ENCODE measurements around the gene LRRC1.

The LRRC1 gene

DNA sequence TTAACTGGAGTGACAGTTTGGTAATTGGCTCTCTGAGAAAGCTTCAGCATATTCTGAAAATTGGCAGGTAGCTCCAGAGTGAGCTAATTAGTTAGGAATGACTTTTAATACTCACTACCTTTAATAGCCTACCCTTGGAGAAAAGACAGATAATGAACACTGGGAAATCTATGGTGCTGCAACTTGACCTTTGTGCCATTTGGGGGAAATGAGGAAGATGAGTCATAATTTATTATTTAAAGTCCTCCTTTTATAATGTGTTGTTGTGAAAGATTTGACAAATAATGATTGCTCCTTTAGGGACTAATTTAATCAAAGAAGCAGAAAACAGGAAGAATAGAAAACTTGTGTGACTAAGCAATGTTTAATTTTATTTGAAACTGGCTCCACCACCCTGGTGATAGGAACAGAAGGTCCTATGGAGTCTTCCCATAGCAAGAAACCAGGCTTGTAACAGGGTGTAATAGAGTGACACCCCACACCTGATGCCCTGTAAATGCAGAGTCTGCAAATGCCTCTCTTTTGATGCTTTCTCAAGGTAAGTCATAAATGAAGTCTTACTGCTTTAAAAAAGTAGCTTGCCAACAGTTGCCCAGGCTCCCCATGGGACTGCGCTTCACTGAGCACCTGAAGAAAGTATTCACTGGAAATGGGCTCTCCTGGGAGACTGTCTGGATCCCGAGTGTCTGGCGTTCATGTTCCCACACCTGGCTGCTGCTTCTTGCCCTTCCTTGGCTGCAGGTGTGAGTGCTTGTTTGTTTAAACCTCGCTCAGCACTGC is 134.4 kb downstream of the LRRC1 start:
- DNase-seq: no peak

DNA sequence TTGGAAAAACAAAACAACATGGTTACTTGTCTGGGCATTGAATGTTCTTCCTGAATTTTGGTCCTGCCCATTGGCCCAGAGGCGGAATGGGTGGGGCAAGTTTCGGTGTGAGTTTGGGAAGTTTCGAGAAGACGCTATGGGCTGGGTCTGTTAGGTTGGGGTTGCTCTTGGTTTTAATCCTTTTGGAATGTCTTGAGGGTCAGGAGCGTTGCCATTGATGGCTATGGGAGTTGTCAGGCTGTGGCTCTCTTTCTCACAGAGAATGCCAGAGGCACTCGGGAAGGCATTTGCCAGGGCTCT is 135.0 kb downstream of the LRRC1 start:
- no peak for DNase-seq

- no peak for DNase-seq
Measured at GRCh38 chr6:53930330-53930729, 135.5 kb downstream of the LRRC1 start.

DNA sequence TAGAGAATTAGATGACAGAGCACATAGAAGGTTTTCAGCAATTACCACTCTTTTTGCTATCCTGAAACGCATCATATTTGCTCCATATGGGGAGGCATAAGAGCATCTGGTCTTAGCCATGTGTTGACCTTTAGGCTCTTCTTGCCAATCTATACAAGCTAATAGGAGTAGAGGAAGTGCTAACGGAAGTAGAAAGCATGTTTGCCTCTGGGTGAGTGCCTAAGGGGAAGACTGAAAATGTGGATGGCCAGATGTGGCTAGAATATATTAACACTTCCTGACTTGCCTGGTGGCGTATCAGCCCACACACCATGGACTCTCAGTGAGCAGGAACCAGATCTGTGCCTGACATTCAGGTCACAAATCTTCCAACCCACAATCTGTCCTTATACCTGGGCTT is 136.3 kb downstream of the LRRC1 start:
- no peak for DNase-seq

DNA sequence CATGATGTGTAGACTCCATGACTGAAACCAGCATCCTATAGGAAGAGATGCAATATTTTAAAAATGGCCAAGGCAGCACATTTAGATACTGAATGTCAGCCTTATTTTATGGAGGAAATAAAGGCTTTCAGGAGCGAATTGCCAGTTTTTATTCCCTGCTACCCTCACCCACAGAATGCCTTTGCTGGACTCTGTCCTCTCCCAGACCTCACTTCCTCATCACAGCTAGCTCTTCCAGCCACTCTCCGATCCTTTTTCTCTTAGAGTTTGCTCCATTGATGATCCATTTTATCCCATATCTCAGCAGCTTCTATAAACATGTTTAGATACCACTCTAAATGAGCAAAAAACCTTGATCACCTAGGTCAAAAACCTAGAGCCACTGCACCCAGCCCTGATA is 137.7 kb downstream of the LRRC1 start:
- DNase-seq: no peak

GRCh38 chr6:53934023-53934422 is 139.2 kb downstream of the LRRC1 start:
- DNase-seq: no peak

GRCh38 chr6:53937461-53937860 is 142.7 kb downstream of the LRRC1 start:
- no peak for DNase-seq

DNA sequence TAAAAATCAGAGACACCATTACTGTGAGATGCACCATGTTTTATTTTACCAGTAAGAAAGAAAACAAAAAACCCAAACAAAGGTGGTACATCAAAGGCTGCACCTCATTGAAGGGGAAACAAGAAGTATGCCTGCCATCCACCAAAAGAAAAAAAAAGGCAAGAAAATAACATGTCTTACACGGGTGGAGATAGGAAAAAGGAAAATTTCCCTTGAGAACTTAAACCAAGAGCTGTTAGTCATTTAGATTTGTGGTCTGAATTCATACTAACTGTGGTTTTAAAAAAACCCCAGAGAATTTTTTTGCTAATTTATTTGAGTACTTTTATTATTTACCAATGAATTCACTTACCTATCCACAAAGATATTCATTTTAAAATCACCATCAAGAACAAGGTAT is 144.0 kb downstream of the LRRC1 start:
- DNase-seq: no peak

GRCh38 chr6:53939830-53940229 is 145.0 kb downstream of the LRRC1 start:
- no peak for DNase-seq

DNA sequence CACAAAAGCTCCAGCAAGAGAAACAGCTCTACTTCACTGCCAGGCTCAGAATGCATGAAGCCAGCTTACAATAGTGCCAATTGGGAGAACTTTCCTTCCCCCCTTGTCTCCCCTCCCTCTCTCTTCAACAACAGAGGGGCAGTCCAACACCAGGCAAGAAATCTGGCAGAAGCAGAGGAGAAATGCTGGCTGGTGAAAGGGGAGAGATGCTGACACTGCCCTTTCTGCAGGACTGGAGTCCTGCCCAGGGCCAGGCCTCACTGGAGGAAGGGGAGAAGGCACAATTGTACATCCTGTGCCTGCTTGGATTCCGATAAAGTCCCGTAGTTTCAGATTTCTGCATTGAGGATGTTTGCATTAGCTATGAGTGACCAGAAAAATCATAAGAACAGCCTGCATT is 148.6 kb downstream of the LRRC1 start:
- no peak for DNase-seq

- DNase-seq: no peak
Measured at GRCh38 chr6:53944091-53944490, 149.3 kb downstream of the LRRC1 start.

DNA sequence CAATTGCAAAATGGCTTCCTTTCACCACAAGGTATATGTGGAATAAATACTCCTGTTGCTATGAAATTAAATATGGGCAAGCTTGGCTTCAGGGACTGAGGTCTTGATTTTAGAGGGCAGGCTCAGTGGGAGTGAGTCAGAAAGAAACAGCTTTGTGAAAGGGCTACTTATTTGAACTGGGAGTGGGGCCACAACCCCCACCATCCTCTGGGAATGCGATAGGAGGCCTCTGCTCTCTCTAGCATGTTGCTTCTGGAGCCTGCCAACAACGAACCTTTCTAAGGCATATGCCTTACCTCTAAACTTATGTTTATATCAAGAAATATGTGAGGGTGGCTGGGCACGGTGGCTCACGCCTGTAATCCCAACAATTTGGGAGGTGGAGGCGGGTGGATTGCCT is 149.7 kb downstream of the LRRC1 start:
- no peak for DNase-seq

DNA sequence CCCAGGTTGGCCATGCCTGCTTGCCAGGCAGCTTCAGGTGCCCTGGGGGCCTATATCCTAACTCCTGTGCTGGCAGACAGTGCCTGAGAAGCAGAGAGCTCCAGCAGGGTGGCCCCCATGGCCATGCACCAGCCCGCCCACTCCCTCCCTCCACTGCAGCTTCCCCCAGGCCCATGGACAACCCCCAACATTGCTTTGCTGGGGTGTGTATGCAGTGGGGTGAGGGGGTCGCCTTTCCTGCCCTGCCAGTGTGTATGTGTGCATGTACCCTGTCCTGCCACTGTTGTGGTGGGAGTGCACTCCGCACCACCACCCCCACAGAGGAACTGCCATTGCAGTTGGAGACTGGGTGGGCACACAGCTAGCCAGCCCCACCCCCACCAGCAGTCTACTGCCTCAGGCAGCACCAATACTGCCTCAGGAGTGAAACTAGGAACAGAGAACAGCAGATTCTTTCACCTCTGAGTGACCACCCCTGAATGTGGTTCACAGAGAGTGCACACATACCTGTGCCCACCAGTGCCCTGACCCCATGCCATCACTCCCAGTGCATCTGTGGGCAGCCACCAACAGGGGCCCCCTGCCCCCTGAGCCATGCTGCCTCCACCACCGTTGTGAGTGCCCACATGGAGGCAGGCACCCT is 151.1 kb downstream of the LRRC1 start:
- no peak for DNase-seq

- no peak for DNase-seq
Measured at GRCh38 chr6:53947780-53948179, 153.0 kb downstream of the LRRC1 start.

DNA sequence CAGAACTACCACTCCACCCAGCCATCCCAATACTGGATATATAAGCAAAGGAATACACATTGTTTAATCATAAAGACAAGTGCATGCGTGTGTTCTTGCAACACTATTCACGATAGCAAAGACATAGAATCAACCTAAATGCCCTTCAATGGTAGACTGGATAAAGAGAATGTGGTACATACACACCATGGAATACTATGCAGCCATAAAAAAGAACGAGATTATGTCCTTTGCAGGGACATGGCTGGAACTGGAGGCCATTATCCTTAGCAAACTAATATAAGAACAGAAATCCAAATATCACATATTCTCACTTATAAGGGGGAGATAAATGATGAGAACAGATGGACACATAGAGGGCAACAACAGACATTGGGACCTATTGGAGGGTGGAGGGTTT is 156.6 kb downstream of the LRRC1 start:
- DNase-seq: no peak

DNA sequence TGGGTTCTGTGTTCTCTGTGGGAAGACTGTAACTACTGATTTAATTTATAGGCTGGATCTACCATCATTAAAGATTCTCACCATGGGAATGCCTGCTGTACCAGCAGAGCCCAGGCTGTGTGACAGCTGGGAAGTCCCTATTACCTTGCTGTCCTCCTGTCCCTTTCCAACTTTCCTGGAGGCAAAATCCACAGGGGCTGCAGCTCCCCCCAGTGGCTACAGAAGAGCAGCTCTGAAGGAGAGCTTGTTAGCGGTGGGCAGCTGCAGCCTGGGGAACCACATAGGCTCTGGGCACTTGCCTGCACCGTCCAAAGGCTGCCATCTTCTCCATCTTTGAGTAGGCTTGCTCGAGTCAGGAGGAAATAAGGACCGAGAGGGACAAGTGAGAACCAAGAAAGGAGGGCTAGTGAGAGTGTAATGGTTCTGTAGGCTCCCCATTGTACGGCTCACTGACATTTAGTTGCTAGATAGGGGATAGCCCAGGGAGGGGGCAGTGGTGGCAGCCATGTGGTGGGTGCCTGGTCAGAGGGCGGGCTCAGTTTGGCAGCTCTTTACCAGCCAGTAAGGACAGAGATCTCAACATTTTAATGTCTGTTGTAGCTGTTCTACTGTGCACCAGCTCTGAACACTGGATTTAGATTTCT is 161.4 kb downstream of the LRRC1 start:
- no peak for DNase-seq

- DNase-seq: no peak
Measured at GRCh38 chr6:53956804-53957203, 162.0 kb downstream of the LRRC1 start.

DNA sequence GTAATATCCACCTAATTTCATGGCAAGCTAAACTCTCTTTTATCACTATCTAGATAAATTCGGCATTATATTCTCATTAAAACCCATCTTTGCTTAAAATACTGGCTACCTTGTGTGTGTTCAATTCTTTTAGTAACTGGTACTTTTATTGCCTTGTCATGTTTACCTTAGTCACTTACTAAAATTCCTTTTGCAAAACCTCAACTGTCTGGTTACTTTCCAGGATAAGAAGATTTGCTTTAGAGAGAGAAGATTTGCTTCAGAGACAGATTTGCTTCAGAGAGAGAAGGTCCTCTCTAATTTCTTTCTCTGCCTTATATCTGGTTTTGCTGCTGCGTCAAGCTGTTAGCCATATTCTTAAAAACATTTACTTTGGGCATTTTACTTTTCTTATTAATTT is 164.9 kb downstream of the LRRC1 start:
- no peak for DNase-seq

DNA sequence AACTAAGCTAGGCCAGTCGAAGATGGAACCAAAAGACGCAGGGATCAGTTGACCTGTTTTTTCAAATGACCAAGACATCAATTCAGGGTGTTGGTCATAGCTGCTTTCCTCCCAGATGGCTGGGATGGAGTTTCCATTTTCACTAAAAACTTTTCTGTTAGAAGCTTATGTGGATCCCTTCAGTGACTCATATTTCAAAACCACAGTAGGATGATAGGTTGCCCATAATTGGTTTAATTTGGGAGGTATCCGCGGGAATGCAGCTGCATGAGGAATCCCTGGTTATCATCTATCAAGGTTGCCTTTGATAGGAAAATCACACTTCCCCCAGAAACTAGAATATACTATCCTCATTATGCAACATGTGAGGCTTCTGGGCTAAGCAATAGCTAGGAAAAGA is 165.5 kb downstream of the LRRC1 start:
- DNase-seq: no peak

GRCh38 chr6:53961679-53962370 is 167.0 kb downstream of the LRRC1 start:
- DNase-seq: no peak

DNA sequence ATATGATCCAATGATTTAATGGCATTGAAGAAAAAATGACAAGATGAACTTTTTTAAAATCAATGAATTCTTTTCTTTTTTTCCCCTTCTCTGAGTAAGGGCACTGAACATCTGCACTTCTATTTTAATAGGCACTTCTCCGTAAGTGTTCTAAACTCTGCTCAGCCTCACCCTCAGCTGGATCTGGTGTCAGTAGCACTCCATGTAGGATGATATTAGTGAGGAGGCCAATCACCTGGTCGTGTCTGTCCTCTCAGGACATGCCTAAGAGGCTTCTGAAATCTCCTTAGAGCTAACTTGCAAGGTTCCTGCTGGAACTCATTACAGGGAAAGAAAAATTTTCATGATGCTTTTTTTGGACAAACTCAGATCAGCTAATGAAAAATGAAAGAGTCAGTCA is 167.8 kb downstream of the LRRC1 start:
- no peak for DNase-seq

DNA sequence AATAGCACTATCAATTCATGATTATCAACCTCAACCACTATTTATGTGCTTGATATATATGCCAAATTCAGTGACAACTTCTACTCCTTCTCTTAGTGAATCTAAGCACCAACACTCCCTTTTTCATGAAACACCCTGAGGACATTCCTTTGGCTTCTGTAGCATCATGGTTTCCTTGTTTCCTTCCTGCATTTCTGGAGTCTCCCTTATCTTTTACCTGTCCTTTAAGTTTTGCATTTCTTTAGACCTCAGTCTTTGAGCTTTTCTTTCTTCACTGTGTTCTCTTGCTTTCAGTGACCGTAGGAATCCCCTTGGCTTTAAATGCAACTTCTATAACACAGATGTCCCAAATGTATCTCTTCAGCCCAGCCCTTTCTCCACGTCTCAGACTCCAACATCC is 172.6 kb downstream of the LRRC1 start:
- no peak for DNase-seq

All from activated T-cell treated with anti-CD3 and anti-CD28 coated beads for 4 hours (primary cell).